22Rv1 (cell line): ENCODE results near the gene MORN1.

Experiments used
- CTCF ChIP-seq: fragments of 450-650 bp; IDR thresholded peaks from 2 replicates; pipeline ENCODE4 v1.5.1; 2017; ENCODE audit warnings: mild to moderate bottlenecking
- ZFX ChIP-seq: fragments of 450-650 bp; IDR thresholded peaks from 2 replicates; pipeline ENCODE4 v1.6.1; 2017; ENCODE audit warnings: antibody characterized with exemption, borderline replicate concordance

- TF ChIP-seq CTCF (no peak), ZFX (no peak)
These were observed 6.3 kb downstream of the MORN1 start for GRCh38 chr1:2384941-2385481.
